Transverse colon (tissue), 4 donors: ENCODE results near the gene BACE1.

Experiments
- CTCF ChIP-seq, 5 experiments: fragments of 200-600 bp in 3 of 5; fragments of 450-650 bp in 2 of 5; sonication (generic) in 3 of 5; IDR thresholded peaks; 1 replicate in 2 of 5; 2 replicates in 3 of 5; pipeline ENCODE4 v1.5.1; 2016 to 2017; ENCODE audit warnings: antibody characterized with exemption in 5 of 5, inconsistent platforms in 3 of 5, mild to moderate bottlenecking in 2 of 5, moderate library complexity in 1 of 5
- POLR2A ChIP-seq: fragments of 450-650 bp; IDR thresholded peaks from one replicate; pipeline ENCODE4 v1.6.1; 2016; ENCODE audit warnings: antibody characterized with exemption, mild to moderate bottlenecking, moderate library complexity
- POLR2AphosphoS5 ChIP-seq, 3 donors: sonication (generic); formaldehyde crosslinking; IDR thresholded peaks; one replicate each; pipeline ENCODE4 v1.6.1; 2016; ENCODE audit warnings: antibody characterized with exemption in 3 of 3

GRCh38 chr11:117305145-117305544 lies 10.9 kb downstream of the BACE1 start:
- TF ChIP-seq CTCF (IDR thresholded peaks at IDR 0.05) = no peak
- no peak for TF ChIP-seq POLR2AphosphoS5 (IDR thresholded peaks at IDR 0.05)
- no peak for TF ChIP-seq POLR2A
